NCI-H146 treated with DMSO at 0.1 percent for 48 hours (cell line): ENCODE results near the gene RNF40.

Source experiments
- DNase-seq: peaks from one replicate; lab custom pipeline; 2025; ENCODE audit not compliant: unreplicated experiment; lab: John Stamatoyannopoulos, UW

The RNF40 gene

GRCh38 chr16:30740364-30741251 lies 21.5 kb upstream of the RNF40 start:
- DNase-seq = no peak

DNA sequence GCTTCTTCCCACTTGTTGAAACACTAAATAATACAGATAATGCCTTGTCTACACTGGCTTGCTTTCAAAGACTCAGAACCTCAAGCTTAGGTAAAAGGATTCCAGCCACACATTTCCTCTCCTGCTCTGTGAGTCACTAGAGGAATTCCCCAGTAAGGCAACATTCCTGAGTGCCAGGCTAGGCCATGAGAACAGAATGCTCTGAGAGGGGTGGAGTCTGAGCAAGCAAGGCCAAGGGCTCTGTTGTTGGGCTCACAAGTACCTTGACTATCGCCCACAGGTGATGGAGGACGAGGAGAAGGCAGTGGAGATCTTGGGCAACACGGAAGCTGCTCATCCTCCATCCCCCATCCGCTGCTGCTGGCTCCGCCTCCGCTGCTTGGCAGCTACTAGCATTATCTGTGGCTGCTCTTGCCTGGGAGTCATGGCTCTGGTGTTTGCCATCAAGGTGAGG lies 20.6 kb upstream of the RNF40 start:
- no peak for DNase-seq

- DNase-seq = no peak
Measured at GRCh38 chr16:30743716-30744115, 18.4 kb upstream of the RNF40 start.

DNA sequence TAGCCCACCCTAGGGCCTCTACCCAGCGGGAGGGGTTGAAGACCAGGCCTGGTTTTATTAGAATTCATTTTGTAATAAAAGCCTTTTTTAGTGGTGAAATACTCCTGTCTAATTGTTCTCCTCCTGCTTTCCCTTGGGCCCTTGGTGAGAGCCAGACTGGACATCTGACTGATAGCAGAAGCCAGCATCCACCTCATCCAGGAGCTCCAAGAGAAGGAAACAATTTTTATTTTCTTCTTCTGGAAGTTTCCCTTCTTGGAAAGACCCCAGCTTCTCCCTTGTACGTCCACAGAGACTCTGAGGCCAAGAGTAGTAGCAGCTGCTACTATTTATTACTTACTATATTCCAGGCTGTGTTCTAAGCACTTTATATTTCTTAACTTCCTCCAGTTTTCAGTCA lies 17.9 kb upstream of the RNF40 start:
- no peak for DNase-seq

- DNase-seq = no peak
Measured at GRCh38 chr16:30745082-30745481, 17.0 kb upstream of the RNF40 start.

GRCh38 chr16:30746638-30747175 lies 15.4 kb upstream of the RNF40 start:
- DNase-seq = no peak

GRCh38 chr16:30747331-30747730 lies 14.8 kb upstream of the RNF40 start:
- DNase-seq = no peak

DNA sequence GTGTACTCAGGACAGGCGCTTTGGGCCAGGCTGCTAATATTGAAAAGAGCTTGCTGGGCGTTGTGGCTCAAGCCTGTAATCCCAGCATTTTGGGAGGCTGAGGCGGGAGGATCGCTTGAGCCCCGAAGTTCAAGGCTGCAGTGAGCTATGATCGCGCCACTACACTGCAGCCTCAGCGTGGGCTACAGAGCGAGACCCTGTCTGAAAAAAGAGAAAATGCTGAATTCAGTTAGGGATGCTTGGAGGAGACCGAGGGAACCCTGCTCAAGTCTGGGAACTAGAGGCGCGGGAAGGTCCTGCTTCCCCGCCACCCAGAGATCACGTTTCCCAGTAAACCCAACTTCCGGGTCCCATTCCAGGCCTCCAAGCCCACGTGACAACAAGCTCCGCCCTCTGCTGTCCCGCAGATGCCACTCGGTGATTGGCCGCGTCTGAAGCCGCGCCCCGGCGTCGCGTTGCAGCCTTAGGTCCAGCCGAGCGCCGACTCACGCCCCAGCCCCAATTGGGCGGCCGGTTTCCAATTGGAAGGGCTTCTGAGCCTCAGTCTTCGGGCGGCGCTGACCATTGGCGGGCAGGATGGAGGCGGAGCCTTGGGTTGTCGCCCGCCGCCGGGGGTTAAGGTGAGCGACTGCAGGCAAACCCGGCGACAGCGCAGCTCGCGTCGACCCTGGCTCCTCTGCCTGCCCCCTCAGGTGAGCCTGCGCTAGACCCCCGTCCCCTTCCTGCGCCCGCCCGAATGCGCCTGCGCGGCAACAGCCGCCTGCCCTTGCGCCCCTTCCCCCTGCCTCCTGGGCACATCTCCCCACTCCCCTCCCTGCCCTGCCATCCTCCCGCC lies 14.1 kb upstream of the RNF40 start, which contains the start of gene PHKG2:
Gene PHKG2 (plus strand): TSS at position 627 of the 835 bp plus-strand sequence. CDS start 396 bp downstream, outside the sequence.
- DNase-seq = peak; percentile 99

- no peak for DNase-seq
Measured at GRCh38 chr16:30748634-30749445, 13.3 kb upstream of the RNF40 start.

GRCh38 chr16:30750201-30750600 lies 11.9 kb upstream of the RNF40 start:
- no peak for DNase-seq

DNA sequence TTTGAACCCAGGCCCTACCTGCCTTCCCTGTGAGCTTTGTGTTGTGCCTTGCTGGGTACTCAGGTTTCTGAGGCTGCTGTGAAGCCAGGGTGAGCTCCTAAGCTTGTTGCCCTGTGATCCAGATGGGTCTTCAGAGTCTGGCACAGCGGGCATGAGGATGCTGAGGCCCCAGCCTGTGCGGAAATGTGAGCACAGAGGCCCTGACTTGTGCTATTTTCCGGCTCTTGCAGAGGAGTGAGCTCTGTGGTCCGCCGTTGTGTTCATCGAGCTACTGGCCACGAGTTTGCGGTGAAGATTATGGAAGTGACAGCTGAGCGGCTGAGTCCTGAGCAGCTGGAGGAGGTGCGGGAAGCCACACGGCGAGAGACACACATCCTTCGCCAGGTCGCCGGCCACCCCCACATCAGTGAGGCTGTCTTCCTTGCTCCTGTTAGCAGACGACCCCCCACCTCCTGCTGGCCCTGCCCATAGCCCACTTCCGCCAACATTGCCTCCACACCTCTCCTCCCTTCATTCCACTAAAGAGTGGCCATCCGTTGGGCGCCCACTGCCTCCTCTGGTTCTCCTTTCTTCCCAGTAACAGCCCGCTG lies 11.2 kb upstream of the RNF40 start:
- DNase-seq = no peak

DNA sequence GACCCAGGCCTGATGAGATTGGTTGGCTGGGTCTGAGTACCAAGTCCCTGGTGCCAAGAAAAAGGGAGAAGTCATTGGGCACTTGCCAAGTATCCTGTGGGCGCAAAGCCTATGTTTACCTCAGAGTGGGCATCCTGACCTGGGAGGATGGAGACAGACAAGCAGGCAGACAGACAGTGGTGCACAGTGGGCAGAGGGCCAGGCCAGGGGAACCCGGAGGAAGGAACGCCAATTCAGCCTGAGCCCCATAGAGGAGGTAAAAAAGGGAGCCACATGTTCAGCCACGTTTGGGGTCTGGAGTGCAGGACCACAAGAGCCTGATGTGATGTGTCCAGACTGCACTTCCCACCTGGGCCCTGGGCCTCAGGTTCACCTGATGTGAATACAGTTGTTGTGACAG lies 8.5 kb upstream of the RNF40 start:
- no peak for DNase-seq

DNA sequence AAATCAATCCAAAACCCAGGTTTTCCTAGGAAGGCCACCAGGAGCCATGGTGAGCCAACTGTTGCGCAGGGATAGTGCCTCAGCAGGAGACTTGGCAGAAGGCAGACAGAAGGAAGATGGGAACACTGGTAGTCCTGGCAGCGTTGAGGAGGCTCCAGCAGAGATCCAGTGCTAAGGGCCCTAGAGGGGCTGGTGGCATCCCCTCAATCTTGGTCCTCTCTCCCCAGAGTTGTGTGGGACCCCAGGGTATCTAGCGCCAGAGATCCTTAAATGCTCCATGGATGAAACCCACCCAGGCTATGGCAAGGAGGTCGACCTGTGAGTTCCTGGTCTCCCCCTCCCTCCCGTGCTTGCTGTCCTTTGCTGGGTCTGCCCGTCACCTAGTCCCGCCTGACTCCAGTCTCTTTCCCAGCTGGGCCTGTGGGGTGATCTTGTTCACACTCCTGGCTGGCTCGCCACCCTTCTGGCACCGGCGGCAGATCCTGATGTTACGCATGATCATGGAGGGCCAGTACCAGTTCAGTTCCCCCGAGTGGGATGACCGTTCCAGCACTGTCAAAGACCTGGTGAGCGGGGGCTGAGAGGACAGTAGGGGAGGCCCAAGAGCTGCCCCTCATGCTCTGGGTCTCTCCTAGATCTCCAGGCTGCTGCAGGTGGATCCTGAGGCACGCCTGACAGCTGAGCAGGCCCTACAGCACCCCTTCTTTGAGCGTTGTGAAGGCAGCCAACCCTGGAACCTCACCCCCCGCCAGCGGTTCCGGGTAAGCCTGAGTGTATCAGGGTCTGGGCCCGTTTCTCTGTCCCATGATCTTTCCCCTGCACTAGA lies 6.0 kb upstream of the RNF40 start:
- DNase-seq = no peak

- DNase-seq = no peak
Measured at GRCh38 chr16:30756781-30757100, 5.4 kb upstream of the RNF40 start.

DNA sequence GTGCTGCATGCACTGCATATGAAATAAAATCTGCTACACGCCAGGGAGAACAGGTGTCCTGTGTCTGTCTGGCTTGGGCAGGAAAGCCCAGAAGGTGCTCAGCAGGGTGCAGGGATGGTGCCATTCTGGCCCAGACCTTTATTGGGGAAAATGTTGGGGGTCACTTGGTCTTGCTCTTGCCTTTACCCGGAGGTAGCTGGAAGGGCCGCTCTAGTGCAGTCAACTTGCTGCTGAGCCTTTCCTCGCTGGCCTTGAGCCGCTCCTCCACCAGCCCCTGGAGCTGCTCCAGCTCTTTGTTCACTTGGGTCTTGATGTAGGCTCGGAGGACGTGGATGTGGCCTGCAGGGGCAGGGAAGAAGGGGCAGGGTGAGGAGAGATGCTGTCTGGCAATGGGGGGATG lies 4.8 kb upstream of the RNF40 start:
- no peak for DNase-seq

- DNase-seq = no peak
Measured at GRCh38 chr16:30758988-30759491, 3.1 kb upstream of the RNF40 start.

- DNase-seq = no peak
Measured at GRCh38 chr16:30760001-30760559, 2.0 kb upstream of the RNF40 start.

- no peak for DNase-seq
Measured at GRCh38 chr16:30760577-30761426, 1.3 kb upstream of the RNF40 start.
